GM12878 (cell line): Measurements from ENCODE around the gene MYLK3.

Source experiments
- CREB1 ChIP-seq: IDR thresholded peaks from 2 replicates; pipeline ENCODE4 v1.6.1; 2012; ENCODE audit warnings: low read depth, mild to moderate bottlenecking, inconsistent platforms
- GATAD2B ChIP-seq: fragments of 450-650 bp; conservative IDR thresholded peaks from 2 replicates; pipeline ENCODE4 v1.6.1; 2017; ENCODE audit warnings: low read depth, mild to moderate bottlenecking, moderate library complexity
- JUND ChIP-seq: IDR thresholded peaks from 2 replicates; pipeline ENCODE4 v1.6.1; 2012; ENCODE audit warnings: low read depth, mild to moderate bottlenecking, low read length, improper control_type of control experiment, moderate library complexity
- LARP7 ChIP-seq: fragments of 450-650 bp; IDR thresholded peaks from 2 replicates; pipeline ENCODE4 v1.6.1; 2017; ENCODE audit warnings: mild to moderate bottlenecking
- POLR2A ChIP-seq: IDR thresholded peaks from 2 replicates; pipeline ENCODE4 v1.6.1; 2011; ENCODE audit warnings: low read depth, mild to moderate bottlenecking, low read length
- RUNX3 ChIP-seq: IDR thresholded peaks from 2 replicates; pipeline ENCODE4 v1.6.1; 2012; ENCODE audit warnings: low read length, inconsistent platforms
- SMARCA5 ChIP-seq: fragments of 450-650 bp; IDR thresholded peaks from 2 replicates; pipeline ENCODE4 v1.6.1; 2017; ENCODE audit warnings: mild to moderate bottlenecking
- TF ChIP-seq, protein P1 (sequence below), 3 experiments: IDR thresholded peaks in 2 of 3; conservative IDR thresholded peaks in 1 of 3; 2 replicates each; pipeline ENCODE4 v1.5.1; 2011; ENCODE audit warnings: low read depth in 3 of 3, low read length in 3 of 3, mild to moderate bottlenecking in 3 of 3, control low read depth in 2 of 3, moderate library complexity in 2 of 3, inconsistent platforms in 1 of 3, mixed read lengths in 1 of 3; ENCODE audit not compliant: control insufficient read depth in 2 of 3, insufficient read depth in 1 of 3; ENCODE audit errors: extremely low read depth in 1 of 3

DNA sequence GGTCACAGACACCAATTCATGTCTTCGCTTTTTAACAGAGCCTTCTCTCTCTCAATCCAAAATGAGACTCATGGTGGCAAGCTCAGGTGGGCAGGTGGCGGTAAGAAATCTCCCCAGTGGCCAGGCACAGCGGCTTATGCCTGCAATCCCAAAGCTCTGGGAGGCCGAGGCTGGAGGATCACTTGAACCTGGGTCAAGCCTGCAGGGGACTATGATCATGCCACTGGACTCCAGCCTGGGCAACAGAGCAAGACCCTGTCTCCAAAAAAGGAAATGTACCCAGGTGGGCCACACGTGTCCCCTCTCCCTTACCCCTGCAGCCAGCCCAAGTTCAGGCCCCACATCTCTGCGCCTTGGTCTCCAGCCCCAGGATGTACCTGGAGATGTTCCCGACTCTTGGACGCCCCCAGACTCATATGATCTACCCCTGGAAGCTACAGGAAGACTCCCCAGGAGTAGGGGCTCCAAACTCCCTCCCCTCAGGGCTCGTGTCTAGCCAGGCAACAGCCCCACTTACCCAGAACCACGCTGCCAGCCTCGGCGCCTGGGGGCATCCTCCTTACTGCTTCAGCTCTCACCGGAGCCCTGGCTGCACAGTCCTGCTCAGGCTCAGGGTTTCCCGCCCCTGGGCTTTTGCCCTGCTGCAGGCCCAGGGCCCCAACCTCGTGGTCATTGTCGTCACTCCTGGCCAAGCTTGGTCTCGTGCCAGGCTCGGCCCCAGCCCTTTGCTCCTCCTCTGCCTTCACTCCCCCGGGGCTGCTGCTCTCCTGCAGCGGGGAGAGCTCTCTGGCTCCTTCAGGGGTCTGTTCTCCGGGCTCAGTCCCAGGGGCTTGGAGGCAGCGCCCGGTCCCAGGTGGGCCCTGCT lies 16.2 kb downstream of the MYLK3 start:
- TF ChIP-seq LARP7 (no peak), JUND (no peak), CREB1 (no peak), POLR2A (no peak), GATAD2B (no peak), SMARCA5 (no peak), RUNX3 (no peak)
- TF ChIP-seq, protein P1, sequence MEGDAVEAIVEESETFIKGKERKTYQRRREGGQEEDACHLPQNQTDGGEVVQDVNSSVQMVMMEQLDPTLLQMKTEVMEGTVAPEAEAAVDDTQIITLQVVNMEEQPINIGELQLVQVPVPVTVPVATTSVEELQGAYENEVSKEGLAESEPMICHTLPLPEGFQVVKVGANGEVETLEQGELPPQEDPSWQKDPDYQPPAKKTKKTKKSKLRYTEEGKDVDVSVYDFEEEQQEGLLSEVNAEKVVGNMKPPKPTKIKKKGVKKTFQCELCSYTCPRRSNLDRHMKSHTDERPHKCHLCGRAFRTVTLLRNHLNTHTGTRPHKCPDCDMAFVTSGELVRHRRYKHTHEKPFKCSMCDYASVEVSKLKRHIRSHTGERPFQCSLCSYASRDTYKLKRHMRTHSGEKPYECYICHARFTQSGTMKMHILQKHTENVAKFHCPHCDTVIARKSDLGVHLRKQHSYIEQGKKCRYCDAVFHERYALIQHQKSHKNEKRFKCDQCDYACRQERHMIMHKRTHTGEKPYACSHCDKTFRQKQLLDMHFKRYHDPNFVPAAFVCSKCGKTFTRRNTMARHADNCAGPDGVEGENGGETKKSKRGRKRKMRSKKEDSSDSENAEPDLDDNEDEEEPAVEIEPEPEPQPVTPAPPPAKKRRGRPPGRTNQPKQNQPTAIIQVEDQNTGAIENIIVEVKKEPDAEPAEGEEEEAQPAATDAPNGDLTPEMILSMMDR (IDR thresholded peaks at IDR 0.05 in 2 of 3, conservative IDR thresholded peaks at IDR 0.05 in 1 of 3; ENCODE audit: control insufficient read depth in 2 of 3, extremely low read depth in 1 of 3, insufficient read depth in 1 of 3, low read depth in 3 of 3, low read length in 3 of 3), result no peak
